Measurements from ENCODE around the gene RHOB.

Gene RHOB

GRCh38 chr2:20450201-20450999 is 3.5 kb downstream of the RHOB start:
- TF ChIP-seq, protein P1, sequence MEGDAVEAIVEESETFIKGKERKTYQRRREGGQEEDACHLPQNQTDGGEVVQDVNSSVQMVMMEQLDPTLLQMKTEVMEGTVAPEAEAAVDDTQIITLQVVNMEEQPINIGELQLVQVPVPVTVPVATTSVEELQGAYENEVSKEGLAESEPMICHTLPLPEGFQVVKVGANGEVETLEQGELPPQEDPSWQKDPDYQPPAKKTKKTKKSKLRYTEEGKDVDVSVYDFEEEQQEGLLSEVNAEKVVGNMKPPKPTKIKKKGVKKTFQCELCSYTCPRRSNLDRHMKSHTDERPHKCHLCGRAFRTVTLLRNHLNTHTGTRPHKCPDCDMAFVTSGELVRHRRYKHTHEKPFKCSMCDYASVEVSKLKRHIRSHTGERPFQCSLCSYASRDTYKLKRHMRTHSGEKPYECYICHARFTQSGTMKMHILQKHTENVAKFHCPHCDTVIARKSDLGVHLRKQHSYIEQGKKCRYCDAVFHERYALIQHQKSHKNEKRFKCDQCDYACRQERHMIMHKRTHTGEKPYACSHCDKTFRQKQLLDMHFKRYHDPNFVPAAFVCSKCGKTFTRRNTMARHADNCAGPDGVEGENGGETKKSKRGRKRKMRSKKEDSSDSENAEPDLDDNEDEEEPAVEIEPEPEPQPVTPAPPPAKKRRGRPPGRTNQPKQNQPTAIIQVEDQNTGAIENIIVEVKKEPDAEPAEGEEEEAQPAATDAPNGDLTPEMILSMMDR (IDR thresholded peaks at IDR 0.05; ENCODE audit: borderline replicate concordance, insufficient read depth, low read depth, low read length): no peak
- no peak overlapping the region for H3K4me3 ChIP-seq (ENCODE audit: low read depth, low read length)

DNA sequence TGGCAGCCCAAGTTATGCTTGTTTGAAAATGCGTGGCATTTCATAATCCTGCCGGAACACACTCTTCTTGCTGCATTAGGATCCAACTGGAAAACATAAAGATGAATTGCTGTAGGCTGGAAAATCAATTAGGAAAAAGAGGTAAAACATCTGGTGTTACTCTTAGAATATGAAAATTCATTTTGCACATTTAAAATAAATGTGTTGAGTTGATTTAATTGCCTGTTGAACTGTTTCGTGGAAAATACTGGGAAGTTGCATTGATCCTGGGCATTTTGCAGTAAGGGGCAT is 4.1 kb downstream of the RHOB start:
- TF ChIP-seq, protein P1 (IDR thresholded peaks at IDR 0.05; ENCODE audit: borderline replicate concordance, insufficient read depth, low read depth, low read length): no peak
- no peak overlapping the region for H3K4me3 ChIP-seq (ENCODE audit: low read depth, low read length)

DNA sequence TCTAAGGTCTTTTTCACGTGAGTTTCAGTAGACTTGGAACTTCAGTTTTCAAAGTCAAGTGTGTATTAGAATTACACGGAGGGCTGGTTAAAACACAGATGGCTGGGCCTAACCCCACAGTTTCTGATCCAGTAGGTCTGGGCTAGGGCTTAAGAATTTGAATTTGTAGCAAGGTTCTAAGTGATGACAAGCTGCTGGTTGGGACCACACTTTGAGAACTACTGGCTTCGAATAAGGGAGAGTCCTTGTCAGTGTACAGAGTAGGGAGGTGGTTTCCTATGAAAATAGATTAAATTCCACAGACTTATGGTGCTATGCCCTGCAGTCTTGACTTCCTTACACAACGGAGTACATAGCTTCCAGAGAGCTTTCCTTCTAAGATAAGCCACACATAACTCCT is 4.5 kb downstream of the RHOB start:
- TF ChIP-seq, protein P1 (IDR thresholded peaks at IDR 0.05; ENCODE audit: borderline replicate concordance, insufficient read depth, low read depth, low read length): no peak

GRCh38 chr2:20451761-20452499 is 5.1 kb downstream of the RHOB start:
- TF ChIP-seq, protein P1 (IDR thresholded peaks at IDR 0.05; ENCODE audit: borderline replicate concordance, insufficient read depth, low read depth, low read length): no peak
- no peak overlapping the region for H3K4me3 ChIP-seq (ENCODE audit: low read depth, low read length)

More for the DNA sequence above, 4.5 kb downstream of the RHOB start:
- H3K4me3 ChIP-seq (ENCODE audit: low read depth, low read length): no peak overlapping the region

GRCh38 chr2:20452551-20452950 is 5.7 kb downstream of the RHOB start:
- no peak overlapping the region for H3K4me3 ChIP-seq (ENCODE audit: low read depth, low read length)
- TF ChIP-seq, protein P1 (IDR thresholded peaks at IDR 0.05; ENCODE audit: borderline replicate concordance, insufficient read depth, low read depth, low read length): no peak

DNA sequence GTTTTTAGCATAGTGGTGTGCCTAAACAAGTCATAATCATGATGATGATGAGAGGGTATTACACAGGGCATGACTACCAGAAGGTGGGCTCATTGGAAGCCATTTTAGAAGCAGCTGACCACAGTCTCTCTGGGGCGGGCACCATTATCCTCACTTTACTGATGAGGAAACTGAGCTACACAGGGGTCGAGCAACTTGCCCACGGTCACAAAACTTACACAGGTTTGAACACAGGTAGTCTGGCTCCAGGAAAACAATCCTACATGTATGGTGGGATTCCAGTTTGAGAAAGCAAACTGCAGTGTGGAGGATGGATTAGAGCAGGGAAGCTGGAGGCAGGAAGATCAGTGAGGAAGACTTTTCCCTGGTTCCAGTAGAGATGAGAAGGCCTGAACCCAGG is 6.2 kb downstream of the RHOB start:
- H3K4me3 ChIP-seq (ENCODE audit: low read depth, low read length): no peak overlapping the region
- TF ChIP-seq, protein P1 (IDR thresholded peaks at IDR 0.05; ENCODE audit: borderline replicate concordance, insufficient read depth, low read depth, low read length): no peak

All from GM12875 (cell line).